Keratinocyte (primary cell): ENCODE results near the gene KLK4. TPM values are rescaled to one million over a fixed set of nuclear protein-coding genes. Genes with fewer than 3 reads are reported as not detected.

ENCODE experiments used
- DNase-seq: peaks from one replicate; pipeline ENCODE4 v3.0.0-alpha.2; 2011; ENCODE audit warnings: low read depth, missing footprints, low spot score
- FAIRE-seq: peaks from 2 replicates; lab custom pipeline; 2011; peaks lifted over from hg19 to GRCh38; lab: Jason Lieb, UNC
- H2AFZ ChIP-seq: 2 replicates; pipeline ENCODE4 v1.6.0; 2012; ENCODE audit warnings: low read length, control low read depth, inconsistent platforms; ENCODE audit not compliant: control insufficient read depth
- H3K27ac ChIP-seq: 2 replicates; pipeline ENCODE4 v1.5.1; 2011; ENCODE audit warnings: low read length; ENCODE audit not compliant: control insufficient read depth, insufficient read depth
- H3K27me3 ChIP-seq: 3 replicates; pipeline ENCODE4 v1.6.0; 2011; ENCODE audit warnings: low read length; ENCODE audit not compliant: control insufficient read depth, insufficient read depth; ENCODE audit errors: extremely low read depth
- H3K36me3 ChIP-seq, 2 experiments: 2 replicates in 1 of 2; 3 replicates in 1 of 2; pipeline ENCODE4 v1.5.1; 2011; ENCODE audit warnings: low read length in 2 of 2, mild to moderate bottlenecking in 1 of 2; ENCODE audit not compliant: control insufficient read depth in 2 of 2, insufficient read depth in 2 of 2; ENCODE audit errors: extremely low read depth in 1 of 2
- H3K4me1 ChIP-seq: 3 replicates; pipeline ENCODE4 v1.5.1; 2011; ENCODE audit warnings: low read length; ENCODE audit not compliant: control insufficient read depth, insufficient read depth; ENCODE audit errors: extremely low read depth
- H3K4me2 ChIP-seq: 3 replicates; pipeline ENCODE4 v1.6.0; 2011; ENCODE audit warnings: low read depth, low read length; ENCODE audit not compliant: control insufficient read depth, insufficient read depth; ENCODE audit errors: extremely low read depth
- H3K4me3 ChIP-seq, 3 experiments: fragments of 200-600 bp in 1 of 3; sonication (generic) in 1 of 3; 2 replicates in 2 of 3; 3 replicates in 1 of 3; pipeline ENCODE4 v1.5.1; 2011 to 2016; ENCODE audit warnings: low read length in 3 of 3, mild to moderate bottlenecking in 3 of 3, control low read depth in 2 of 3, inconsistent platforms in 1 of 3, low read depth in 1 of 3, mixed read lengths in 1 of 3, mixed run types in 1 of 3, moderate library complexity in 1 of 3; ENCODE audit not compliant: control insufficient read depth in 2 of 3, insufficient read depth in 2 of 3; ENCODE audit errors: extremely low read depth in 1 of 3
- H3K79me2 ChIP-seq: 2 replicates; pipeline ENCODE4 v1.6.0; 2012; ENCODE audit warnings: low read length; ENCODE audit not compliant: control insufficient read depth, insufficient read depth
- H3K9ac ChIP-seq: 3 replicates; pipeline ENCODE4 v1.6.0; 2011; ENCODE audit warnings: low read length; ENCODE audit not compliant: control insufficient read depth, insufficient read depth; ENCODE audit errors: extremely low read depth
- H3K9me1 ChIP-seq: 3 replicates; pipeline ENCODE4 v1.6.0; 2011; ENCODE audit warnings: low read length; ENCODE audit not compliant: control insufficient read depth, insufficient read depth; ENCODE audit errors: extremely low read depth
- H3K9me3 ChIP-seq: 2 replicates; pipeline ENCODE4 v1.5.1; 2012; ENCODE audit warnings: low read depth, low read length; ENCODE audit not compliant: control insufficient read depth
- H4K20me1 ChIP-seq: 3 replicates; pipeline ENCODE4 v1.6.0; 2011; ENCODE audit warnings: low read length; ENCODE audit not compliant: control insufficient read depth, insufficient read depth; ENCODE audit errors: extremely low read depth
- EZH2 ChIP-seq: IDR thresholded peaks from one replicate; pipeline ENCODE4 v1.6.1; 2012; ENCODE audit warnings: inconsistent platforms, mild to moderate bottlenecking, low read length, moderate library complexity
- dilution Hi-C: fragments of 300-500 bp; cut with MboI; formaldehyde crosslinking; loops from one replicate; pipeline ENCODE4 v1.7.0; 2020; ENCODE audit warnings: low sequenced_read_pairs; ENCODE audit not compliant: extremely low pct_ligation_motif_present
- polyA plus RNA-seq, 5 experiments: library from polyadenylated mRNA; depleted of rRNA in 3 of 5; stranded (reverse) in 3 of 5; stranded (forward) in 1 of 5; unstranded in 1 of 5; fragments of >200 nt; gene quantifications; 1 replicate in 1 of 5; 2 replicates in 3 of 5; 3 replicates in 1 of 5; pipeline versions ENCODE4 v1.2.1 to v1.2.3, GENCODE V29; 2011 to 2012; ENCODE audit warnings: missing spikeins in 2 of 5, low read depth in 1 of 5, low replicate concordance in 1 of 5
- TF ChIP-seq, protein P1 (sequence below), 3 experiments: IDR thresholded peaks in 1 of 3; conservative IDR thresholded peaks in 1 of 3; optimal IDR thresholded peaks in 1 of 3; 2 replicates in 2 of 3; 3 replicates in 1 of 3; pipeline versions ENCODE3 to v1.5.1; 2011; ENCODE audit warnings: low read length in 3 of 3, mild to moderate bottlenecking in 3 of 3, moderate library complexity in 2 of 3, control low read depth in 1 of 3, inconsistent platforms in 1 of 3; ENCODE audit not compliant: insufficient read depth in 2 of 3; ENCODE audit errors: extremely low read depth in 1 of 3

The KLK4 gene
- polyA plus RNA-seq, 1 donor (not counting 4 experiments of a cell fraction or from before 2014, with no cell fraction given) = not detected

- Histone ChIP-seq H3K36me3 (no peaks in the 10 kb centered on the region), H4K20me1 (no peaks in the 10 kb centered on the region), H3K4me1 (peaks cover 21% of the 10 kb centered on the region), H3K4me3 (no peak overlapping the region), H3K9me1 (no peaks in the 10 kb centered on the region), H3K27me3 (no peaks in the 10 kb centered on the region), H2AFZ (no peak overlapping the region), H3K79me2 (no peaks in the 10 kb centered on the region), H3K27ac (no peak overlapping the region), H3K4me2 (no peak overlapping the region), H3K9me3 (no peaks in the 10 kb centered on the region), H3K9ac (no peak overlapping the region)
- DNase-seq (no peak), FAIRE-seq (no peak)
- dilution Hi-C loops = no loop called here
- TF ChIP-seq, protein P1, sequence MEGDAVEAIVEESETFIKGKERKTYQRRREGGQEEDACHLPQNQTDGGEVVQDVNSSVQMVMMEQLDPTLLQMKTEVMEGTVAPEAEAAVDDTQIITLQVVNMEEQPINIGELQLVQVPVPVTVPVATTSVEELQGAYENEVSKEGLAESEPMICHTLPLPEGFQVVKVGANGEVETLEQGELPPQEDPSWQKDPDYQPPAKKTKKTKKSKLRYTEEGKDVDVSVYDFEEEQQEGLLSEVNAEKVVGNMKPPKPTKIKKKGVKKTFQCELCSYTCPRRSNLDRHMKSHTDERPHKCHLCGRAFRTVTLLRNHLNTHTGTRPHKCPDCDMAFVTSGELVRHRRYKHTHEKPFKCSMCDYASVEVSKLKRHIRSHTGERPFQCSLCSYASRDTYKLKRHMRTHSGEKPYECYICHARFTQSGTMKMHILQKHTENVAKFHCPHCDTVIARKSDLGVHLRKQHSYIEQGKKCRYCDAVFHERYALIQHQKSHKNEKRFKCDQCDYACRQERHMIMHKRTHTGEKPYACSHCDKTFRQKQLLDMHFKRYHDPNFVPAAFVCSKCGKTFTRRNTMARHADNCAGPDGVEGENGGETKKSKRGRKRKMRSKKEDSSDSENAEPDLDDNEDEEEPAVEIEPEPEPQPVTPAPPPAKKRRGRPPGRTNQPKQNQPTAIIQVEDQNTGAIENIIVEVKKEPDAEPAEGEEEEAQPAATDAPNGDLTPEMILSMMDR (optimal IDR thresholded peaks at IDR 0.05 in 1 of 3, IDR thresholded peaks at IDR 0.05 in 1 of 3, conservative IDR thresholded peaks at IDR 0.05 in 1 of 3; ENCODE audit: extremely low read depth in 1 of 3, insufficient read depth in 2 of 3, low read length in 3 of 3) = no peak
- TF ChIP-seq EZH2 = no peak
Measured at GRCh38 chr19:50924586-50924985, 13.4 kb upstream of the KLK4 start.

GRCh38 chr19:50922317-50922853 lies 11.2 kb upstream of the KLK4 start:
- Histone ChIP-seq H3K9ac (no peak overlapping the region), H3K36me3 (no peaks in the 10 kb centered on the region), H4K20me1 (no peaks in the 10 kb centered on the region), H3K27ac (no peak overlapping the region), H2AFZ (no peak overlapping the region), H3K9me1 (no peaks in the 10 kb centered on the region), H3K4me2 (no peak overlapping the region), H3K27me3 (peaks cover 3% of the 10 kb centered on the region), H3K79me2 (no peaks in the 10 kb centered on the region), H3K4me3 (no peak overlapping the region), H3K4me1 (peaks cover 21% of the 10 kb centered on the region), H3K9me3 (no peaks in the 10 kb centered on the region)
- FAIRE-seq = peak; percentile 9
- no peak for DNase-seq
- TF ChIP-seq EZH2 = no peak
- TF ChIP-seq, protein P1 (optimal IDR thresholded peaks at IDR 0.05 in 1 of 3, IDR thresholded peaks at IDR 0.05 in 1 of 3, conservative IDR thresholded peaks at IDR 0.05 in 1 of 3; ENCODE audit: extremely low read depth in 1 of 3, insufficient read depth in 2 of 3, low read length in 3 of 3) = peak; percentile 80 to 95 (median 88)
- dilution Hi-C loops = no loop called here
